HL-60/S4 treated with phorbol 12-myristate 13-acetate at 8.2 ng/mL for 4 days and 3 days (cell line): ENCODE measurements around the gene ADAMTS17.

ENCODE experiments used
- in situ Hi-C: fragments of 300-500 bp; cut with MboI; formaldehyde crosslinking; loops from 2 replicates; pipeline ENCODE4 v1.15.0; 2022; ENCODE audit warnings: low sequenced_read_pairs

The ADAMTS17 gene

GRCh38 chr15:100314809-100315400 is 26.9 kb downstream of the ADAMTS17 start:
- in situ Hi-C loops, result no loop called here

- in situ Hi-C loops, result no loop called here
Measured at GRCh38 chr15:100311833-100312476, 29.8 kb downstream of the ADAMTS17 start.

GRCh38 chr15:100311154-100311625 is 30.6 kb downstream of the ADAMTS17 start:
- in situ Hi-C loops, result no loop called here

GRCh38 chr15:100310513-100311153 is 31.1 kb downstream of the ADAMTS17 start:
- in situ Hi-C loops, result no loop called here

- in situ Hi-C loops, result no loop called here
Measured at GRCh38 chr15:100310041-100310405, 31.8 kb downstream of the ADAMTS17 start.

GRCh38 chr15:100309109-100310040 is 32.4 kb downstream of the ADAMTS17 start:
- in situ Hi-C loops, result no loop called here

GRCh38 chr15:100308608-100309007 is 33.2 kb downstream of the ADAMTS17 start:
- in situ Hi-C loops, result no loop called here

GRCh38 chr15:100308213-100308600 is 33.6 kb downstream of the ADAMTS17 start:
- in situ Hi-C loops, result no loop called here

GRCh38 chr15:100307241-100308212 is 34.2 kb downstream of the ADAMTS17 start:
- in situ Hi-C loops, result no loop called here

GRCh38 chr15:100306098-100306497 is 35.7 kb downstream of the ADAMTS17 start:
- in situ Hi-C loops, result no loop called here

GRCh38 chr15:100301910-100302431 is 39.8 kb downstream of the ADAMTS17 start:
- in situ Hi-C loops, result no loop called here

GRCh38 chr15:100298257-100298656 is 43.5 kb downstream of the ADAMTS17 start:
- in situ Hi-C loops, result no loop called here

- in situ Hi-C loops, result no loop called here
Measured at GRCh38 chr15:100297812-100298211, 44.0 kb downstream of the ADAMTS17 start.

GRCh38 chr15:100295939-100296565 is 45.7 kb downstream of the ADAMTS17 start:
- in situ Hi-C loops, result no loop called here

GRCh38 chr15:100292010-100292409 is 49.8 kb downstream of the ADAMTS17 start:
- in situ Hi-C loops, result no loop called here

- in situ Hi-C loops, result no loop called here
Measured at GRCh38 chr15:100291106-100291505, 50.7 kb downstream of the ADAMTS17 start.

- in situ Hi-C loops, result no loop called here
Measured at GRCh38 chr15:100285641-100286295, 56.0 kb downstream of the ADAMTS17 start.

GRCh38 chr15:100284701-100285100 is 57.1 kb downstream of the ADAMTS17 start:
- in situ Hi-C loops, result no loop called here

- in situ Hi-C loops, result no loop called here
Measured at GRCh38 chr15:100284191-100284590, 57.6 kb downstream of the ADAMTS17 start.
